Measurements from ENCODE around the gene QKI. TPM values are rescaled to one million over a fixed set of nuclear protein-coding genes. Genes with fewer than 3 reads are reported as not detected.
A peak's percentile ranks its signal among the peaks of the same experiment; 100 is the strongest.

QKI gene
- total RNA-seq, 1 experiment from 2014 or later: 61.1 TPM

DNA sequence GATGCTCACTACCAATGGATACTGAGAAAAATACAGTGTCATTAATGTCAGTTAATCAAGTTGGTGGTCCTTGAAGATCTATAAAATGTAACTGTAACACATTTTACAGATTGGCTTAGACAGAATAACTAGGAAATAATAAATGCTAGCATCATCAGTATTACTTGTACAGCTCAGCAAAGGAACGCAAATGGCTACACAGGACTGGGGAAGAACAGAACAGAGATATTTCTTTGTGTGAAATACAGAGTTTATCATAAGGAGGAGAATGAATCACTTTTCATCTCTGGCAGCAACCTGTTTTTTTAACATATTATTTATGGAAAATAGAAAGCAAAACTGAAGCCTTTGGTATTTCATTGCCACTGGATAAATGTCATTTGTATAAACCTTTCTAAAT is 8.2 kb upstream of the QKI start:
- in situ Hi-C loops (cut with HindIII; ENCODE audit: low pct_unique_long_range_greater_than_20kb, low sequenced_read_pairs): no loop called here
- DNase-seq (ENCODE audit: low read depth, low spot score): no peak

DNA sequence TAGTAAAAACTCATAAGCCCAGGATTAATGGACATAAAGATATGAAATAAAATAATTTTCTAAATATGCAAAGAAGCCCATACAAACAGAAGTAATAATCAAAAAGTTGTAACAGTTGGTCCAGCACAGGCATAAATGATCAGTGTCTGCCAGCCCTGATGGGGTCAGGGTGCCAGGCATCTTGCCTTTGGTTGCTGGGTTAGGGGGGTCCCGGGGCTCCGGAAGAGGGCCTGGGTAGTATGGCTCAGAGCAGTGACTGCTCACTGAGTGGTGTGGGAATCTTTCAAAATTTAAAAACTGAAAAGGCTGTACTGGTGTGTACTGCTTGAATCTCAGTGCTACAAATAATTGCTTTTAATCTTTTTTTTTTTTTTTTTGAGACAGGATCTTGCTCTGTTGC is 7.7 kb upstream of the QKI start:
- in situ Hi-C loops (cut with HindIII; ENCODE audit: low pct_unique_long_range_greater_than_20kb, low sequenced_read_pairs): no loop called here
- DNase-seq (ENCODE audit: low read depth, low spot score): no peak

GRCh38 chr6:163408352-163408991 is 6.0 kb upstream of the QKI start:
- no peak for DNase-seq (ENCODE audit: low read depth, low spot score)
- in situ Hi-C loops (cut with HindIII; ENCODE audit: low pct_unique_long_range_greater_than_20kb, low sequenced_read_pairs): no loop called here

DNA sequence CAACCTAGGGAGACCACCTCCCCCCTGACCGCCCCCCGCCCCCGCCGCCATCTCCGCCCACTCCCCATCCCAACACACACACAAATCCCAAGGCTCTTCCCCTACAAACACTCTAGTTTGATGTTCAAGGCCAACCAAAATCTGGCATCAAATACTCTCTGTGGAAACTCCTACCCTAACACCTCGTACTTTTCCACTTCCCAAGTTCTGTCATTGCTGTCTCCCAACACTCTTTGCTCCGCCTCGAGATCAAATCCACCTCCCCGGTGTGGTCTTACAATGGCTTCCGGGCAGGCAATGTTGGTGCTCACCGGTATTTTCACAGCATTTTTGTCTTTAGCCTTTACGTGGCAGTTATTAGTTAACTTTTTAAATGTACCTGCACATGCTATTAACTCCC is 4.8 kb upstream of the QKI start:
- DNase-seq (ENCODE audit: low read depth, low spot score): no peak
- in situ Hi-C loops (cut with HindIII; ENCODE audit: low pct_unique_long_range_greater_than_20kb, low sequenced_read_pairs): no loop called here

GRCh38 chr6:163412341-163412740 is 2.2 kb upstream of the QKI start:
- no peak for DNase-seq (ENCODE audit: low read depth, low spot score)
- in situ Hi-C loops (cut with HindIII; ENCODE audit: low pct_unique_long_range_greater_than_20kb, low sequenced_read_pairs): no loop called here

- in situ Hi-C loops (cut with HindIII; ENCODE audit: low pct_unique_long_range_greater_than_20kb, low sequenced_read_pairs): no loop called here
- no peak for DNase-seq (ENCODE audit: low read depth, low spot score)
These were observed 1.6 kb upstream of the QKI start for GRCh38 chr6:163412801-163413344.

- DNase-seq (ENCODE audit: low read depth, low spot score): peak; percentile 75
- in situ Hi-C loops (cut with HindIII; ENCODE audit: low pct_unique_long_range_greater_than_20kb, low sequenced_read_pairs): no loop called here
These were observed 987 bp upstream of the QKI start for GRCh38 chr6:163413345-163414116.

- in situ Hi-C loops (cut with HindIII; ENCODE audit: low pct_unique_long_range_greater_than_20kb, low sequenced_read_pairs): no loop called here
- peak; percentile 6 for DNase-seq (ENCODE audit: low read depth, low spot score)
These were observed 565 bp downstream of the QKI start for GRCh38 chr6:163414946-163415619.

- peak; percentile 47 for DNase-seq (ENCODE audit: low read depth, low spot score)
- in situ Hi-C loops (cut with HindIII; ENCODE audit: low pct_unique_long_range_greater_than_20kb, low sequenced_read_pairs): no loop called here
These were observed 1.4 kb downstream of the QKI start for GRCh38 chr6:163415620-163416556.

- in situ Hi-C loops (cut with HindIII; ENCODE audit: low pct_unique_long_range_greater_than_20kb, low sequenced_read_pairs): no loop called here
- DNase-seq (ENCODE audit: low read depth, low spot score): peak; percentile 85
These were observed 2.2 kb downstream of the QKI start for GRCh38 chr6:163416557-163417253.

- peak; percentile 17 for DNase-seq (ENCODE audit: low read depth, low spot score)
- in situ Hi-C loops (cut with HindIII; ENCODE audit: low pct_unique_long_range_greater_than_20kb, low sequenced_read_pairs): no loop called here
These were observed 3.1 kb downstream of the QKI start for GRCh38 chr6:163417595-163417994.

DNA sequence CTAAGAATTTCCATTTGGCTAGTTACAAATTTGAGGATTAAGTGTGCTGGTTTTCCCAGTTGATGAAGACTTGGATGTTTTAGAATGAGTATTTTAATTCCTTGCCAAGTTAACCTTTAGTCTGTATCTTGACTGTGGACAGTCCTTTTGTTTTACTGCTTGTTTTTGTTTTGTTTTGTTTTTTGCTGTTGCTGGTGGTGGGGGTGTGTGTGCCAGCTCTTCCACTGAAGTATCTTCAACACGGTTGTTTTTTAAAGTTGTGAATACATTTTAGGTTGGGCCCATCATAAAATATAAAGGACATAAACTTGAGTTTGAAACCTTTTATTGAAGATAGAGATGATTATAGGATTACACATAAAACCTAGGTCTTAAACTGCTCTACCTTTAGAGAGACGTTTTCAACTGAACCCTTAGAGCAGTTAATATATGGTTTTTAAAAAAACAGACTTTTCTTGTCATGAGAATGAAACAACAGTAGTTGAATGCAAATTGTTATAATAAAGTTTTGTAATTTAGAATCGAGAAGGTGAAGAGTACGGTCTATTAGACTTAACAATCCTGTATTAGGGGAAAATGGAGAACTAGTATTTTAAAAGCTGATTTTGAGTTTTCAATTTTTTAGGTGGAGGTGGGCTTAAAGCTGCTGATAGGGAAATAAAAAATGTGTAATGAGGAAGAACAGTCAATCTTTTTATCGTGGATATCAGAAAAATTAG is 4.0 kb downstream of the QKI start:
- DNase-seq (ENCODE audit: low read depth, low spot score): no peak
- in situ Hi-C loops (cut with HindIII; ENCODE audit: low pct_unique_long_range_greater_than_20kb, low sequenced_read_pairs): no loop called here

GRCh38 chr6:163419413-163420288 is 5.1 kb downstream of the QKI start:
- in situ Hi-C loops (cut with HindIII; ENCODE audit: low pct_unique_long_range_greater_than_20kb, low sequenced_read_pairs): no loop called here
- no peak for DNase-seq (ENCODE audit: low read depth, low spot score)

DNA sequence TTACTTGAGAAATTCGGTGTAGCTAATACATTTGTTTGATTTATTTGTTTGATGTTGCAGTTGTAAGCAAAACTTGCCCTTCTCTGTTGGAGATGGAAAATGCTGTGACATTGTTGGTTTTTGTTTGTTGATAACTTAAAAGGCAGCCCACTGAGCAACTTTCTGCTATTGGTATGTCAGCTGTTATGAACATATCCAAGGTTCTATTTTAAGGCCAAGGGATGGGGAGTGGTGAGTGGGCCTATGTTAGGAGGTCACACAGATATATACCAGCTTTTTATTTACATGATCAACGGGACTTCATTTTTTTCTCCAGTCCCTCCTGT is 5.7 kb downstream of the QKI start:
- in situ Hi-C loops (cut with HindIII; ENCODE audit: low pct_unique_long_range_greater_than_20kb, low sequenced_read_pairs): no loop called here

DNA sequence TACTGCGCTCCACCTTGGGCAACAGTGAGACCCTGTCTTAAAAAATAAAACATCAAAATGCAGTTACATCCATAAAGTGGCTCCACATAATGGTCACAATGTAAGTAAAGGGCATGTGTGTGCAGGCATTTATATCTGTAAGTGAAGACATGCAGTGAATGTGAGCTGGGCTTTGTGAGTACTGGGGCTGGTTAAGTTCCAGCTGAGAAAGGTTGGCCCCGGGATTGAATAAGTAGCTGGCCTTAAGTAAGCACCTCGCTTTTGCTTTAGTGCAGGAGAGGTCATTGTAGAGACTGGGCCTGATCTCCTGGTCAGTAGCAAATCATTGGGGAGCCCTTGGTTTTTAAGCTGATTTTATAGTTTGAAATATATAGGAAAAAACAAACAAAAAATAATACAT is 8.0 kb downstream of the QKI start:
- in situ Hi-C loops (cut with HindIII; ENCODE audit: low pct_unique_long_range_greater_than_20kb, low sequenced_read_pairs): no loop called here
- no peak for DNase-seq (ENCODE audit: low read depth, low spot score)

More for the DNA sequence above, 5.7 kb downstream of the QKI start:
- DNase-seq (ENCODE audit: low read depth, low spot score): no peak

DNA sequence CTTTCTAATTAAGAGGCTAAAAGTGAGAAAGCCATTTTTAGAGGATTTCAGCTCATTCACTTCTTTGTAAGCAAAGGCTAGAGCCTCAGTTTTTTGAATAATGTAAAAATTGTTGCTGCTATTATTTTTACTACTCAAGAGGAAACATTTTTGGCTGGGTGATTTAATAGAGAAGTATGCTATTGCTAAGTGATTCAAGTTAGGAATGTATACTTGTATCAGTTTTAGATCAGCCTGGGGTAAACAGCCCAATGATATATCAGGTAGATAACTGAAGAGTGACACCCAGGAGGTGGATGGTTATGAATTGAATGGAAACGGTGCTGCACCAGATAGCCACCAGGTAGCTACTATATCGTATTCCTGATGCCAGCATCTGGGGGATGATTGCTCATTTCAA is 9.2 kb downstream of the QKI start:
- DNase-seq (ENCODE audit: low read depth, low spot score): no peak
- in situ Hi-C loops (cut with HindIII; ENCODE audit: low pct_unique_long_range_greater_than_20kb, low sequenced_read_pairs): no loop called here
